Stimulated activated CD4-positive, alpha-beta T cell treated with anti-CD3 and anti-CD28 coated beads, Interleukin-12 subunit alpha, Interleukin-12 subunit beta, amount 100 ng/mL, for 4 hours (primary cell): Measurements from ENCODE around the gene ARGFX.
"Not testable (repeated sequence)": the region's sequence is repeated elsewhere in the genome, so short reads cannot be mapped to it uniquely, and the experiment has no call there.

ENCODE experiments used
- DNase-seq: peaks from one replicate; pipeline ENCODE4 v3.0.0-alpha.2; 2020

ARGFX gene

GRCh38 chr3:121567649-121568048, at the start of gene ARGFX:
Gene ARGFX (plus strand): TSS chr3:121567949. CDS start chr3:121570714, 2,765 bp downstream.
- no peak for DNase-seq

- no peak for DNase-seq
These were observed 49.6 kb upstream of the ARGFX start for GRCh38 chr3:121517953-121518655.

GRCh38 chr3:121520510-121520909, 47.2 kb upstream of the ARGFX start:
- no peak for DNase-seq

- no peak for DNase-seq
These were observed 38.4 kb upstream of the ARGFX start for GRCh38 chr3:121529308-121529707.

- no peak for DNase-seq
These were observed 36.5 kb upstream of the ARGFX start for GRCh38 chr3:121531269-121531668.

GRCh38 chr3:121542924-121543323, 24.8 kb upstream of the ARGFX start:
- DNase-seq, result no peak

GRCh38 chr3:121545049-121545573, 22.6 kb upstream of the ARGFX start:
- DNase-seq, result no peak

- DNase-seq, result peak; percentile 78
These were observed 21.9 kb upstream of the ARGFX start, which contains the start of gene POLQ for GRCh38 chr3:121545574-121546455. Gene POLQ (minus strand): TSS chr3:121545988. CDS start chr3:121545877, 111 bp downstream.

GRCh38 chr3:121552379-121552778, 15.4 kb upstream of the ARGFX start:
- DNase-seq, result no peak

- no peak for DNase-seq
These were observed 15.0 kb upstream of the ARGFX start for GRCh38 chr3:121552797-121553196.

- DNase-seq, result no peak
These were observed 10.3 kb upstream of the ARGFX start for GRCh38 chr3:121557426-121557934.

- no peak for DNase-seq
These were observed 5.6 kb upstream of the ARGFX start for GRCh38 chr3:121562148-121562547.

- DNase-seq, result no peak
These were observed 976 bp upstream of the ARGFX start for GRCh38 chr3:121566773-121567172.

- DNase-seq, result no peak
These were observed 6.7 kb downstream of the ARGFX start for GRCh38 chr3:121574449-121574848.

GRCh38 chr3:121581691-121582090, 13.9 kb downstream of the ARGFX start:
- DNase-seq, result no peak

GRCh38 chr3:121584418-121584817, 16.7 kb downstream of the ARGFX start:
- no peak for DNase-seq

- DNase-seq, result no peak
These were observed 25.3 kb downstream of the ARGFX start, which contains the start of gene FBXO40 for GRCh38 chr3:121592856-121593702. Gene FBXO40 (plus strand): TSS chr3:121593379. CDS start chr3:121620576, 27,197 bp downstream.

GRCh38 chr3:121593806-121594205, 26.1 kb downstream of the ARGFX start:
- DNase-seq, result not testable (repeated sequence)

GRCh38 chr3:121594850-121595249, 27.1 kb downstream of the ARGFX start:
- no peak for DNase-seq

GRCh38 chr3:121595765-121596406, 28.1 kb downstream of the ARGFX start:
- DNase-seq, result no peak

- no peak for DNase-seq
These were observed 30.8 kb downstream of the ARGFX start for GRCh38 chr3:121598564-121598963.

- not testable (repeated sequence) for DNase-seq
These were observed 32.2 kb downstream of the ARGFX start for GRCh38 chr3:121599900-121600299.
